HTERT RPE-1 (cell line): ENCODE data around the gene ITGA2.

Source experiments
- in situ Hi-C: fragments of 300-500 bp; cut with MboI; formaldehyde crosslinking; loops from 4 replicates; pipeline ENCODE4 v1.14.3; 2020; ENCODE audit warnings: low sequenced_read_pairs

ITGA2 gene

DNA sequence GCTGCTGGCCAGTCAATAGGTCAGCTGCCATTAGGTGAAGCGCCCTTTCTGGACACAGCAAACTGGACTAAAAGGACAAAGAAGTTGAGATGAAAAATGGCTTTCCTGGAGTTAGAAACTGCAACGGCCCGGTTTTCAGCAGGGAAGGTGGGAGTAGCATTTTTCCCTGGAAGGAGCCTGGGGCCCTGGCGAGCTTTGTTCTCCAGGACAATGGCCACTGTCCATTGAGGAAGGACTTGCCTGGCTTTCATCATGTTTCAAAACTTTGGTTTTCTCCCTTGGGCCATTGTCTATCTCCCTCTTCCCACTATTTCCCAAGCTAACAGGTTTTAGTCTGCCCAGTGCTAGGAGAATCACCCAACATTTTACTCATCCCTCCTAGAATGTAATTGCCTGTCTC lies 64.2 kb downstream of the ITGA2 start:
- in situ Hi-C loops, result no loop called here

- in situ Hi-C loops, result no loop called here
These were observed 66.2 kb downstream of the ITGA2 start for GRCh38 chr5:53055365-53055764.

GRCh38 chr5:53059281-53059680 lies 70.1 kb downstream of the ITGA2 start:
- in situ Hi-C loops, result no loop called here

- in situ Hi-C loops, result no loop called here
These were observed 74.0 kb downstream of the ITGA2 start for GRCh38 chr5:53063176-53063575.

DNA sequence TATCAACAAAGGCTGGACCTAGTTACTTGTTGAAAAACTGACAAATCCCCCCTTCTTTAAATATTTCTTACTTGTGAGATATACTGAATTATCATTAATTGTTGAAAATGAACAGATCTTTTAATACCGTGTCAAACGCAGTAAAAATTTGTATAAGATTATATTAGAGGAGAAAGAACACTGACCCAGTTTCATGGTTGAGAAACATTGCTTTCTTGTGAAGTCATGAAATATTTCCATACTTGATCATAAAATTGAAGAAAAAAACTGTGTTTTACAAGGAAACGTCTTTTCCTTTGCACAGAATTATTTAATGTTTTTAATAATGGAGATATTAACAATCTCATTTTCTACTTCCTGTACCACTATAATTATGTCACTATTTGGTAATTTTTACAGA lies 74.6 kb downstream of the ITGA2 start:
- in situ Hi-C loops, result no loop called here

DNA sequence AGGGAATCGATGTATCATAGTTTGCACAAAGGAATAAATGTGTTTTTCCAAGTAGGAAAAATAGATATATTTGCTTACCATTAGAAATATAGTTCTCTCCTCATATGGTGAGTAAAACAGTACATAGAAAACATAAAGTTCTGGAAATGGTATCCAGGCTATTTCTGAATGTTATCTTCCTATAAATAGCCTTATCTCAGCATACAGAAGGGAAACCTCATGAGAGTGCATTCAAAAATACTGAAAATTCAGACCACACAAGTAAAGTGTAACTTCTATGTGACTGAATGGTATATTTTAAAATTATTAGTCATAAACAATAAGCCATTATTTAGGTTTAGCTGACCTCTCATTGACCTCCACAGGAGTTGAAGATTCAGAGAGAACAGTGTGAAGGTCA lies 76.9 kb downstream of the ITGA2 start:
- in situ Hi-C loops, result no loop called here

DNA sequence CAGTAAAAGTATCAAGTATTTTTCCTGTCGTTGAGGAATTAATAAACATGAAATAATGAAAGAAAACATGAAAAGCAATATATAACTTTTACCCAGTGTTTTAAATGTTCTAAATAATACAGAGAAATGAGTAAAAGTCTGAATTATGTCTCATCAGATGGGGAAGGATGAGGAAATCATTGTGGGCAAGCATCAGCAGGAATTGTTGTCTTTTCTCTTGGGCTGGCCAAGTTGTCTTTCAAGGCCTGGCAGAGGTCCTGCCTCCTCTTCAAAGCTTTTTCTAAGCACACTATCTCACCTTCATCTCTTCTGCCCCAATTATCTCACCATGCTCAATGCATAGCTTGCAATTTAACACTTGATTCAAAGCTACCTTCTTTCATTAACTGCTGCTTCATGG lies 78.5 kb downstream of the ITGA2 start:
- in situ Hi-C loops, result no loop called here

DNA sequence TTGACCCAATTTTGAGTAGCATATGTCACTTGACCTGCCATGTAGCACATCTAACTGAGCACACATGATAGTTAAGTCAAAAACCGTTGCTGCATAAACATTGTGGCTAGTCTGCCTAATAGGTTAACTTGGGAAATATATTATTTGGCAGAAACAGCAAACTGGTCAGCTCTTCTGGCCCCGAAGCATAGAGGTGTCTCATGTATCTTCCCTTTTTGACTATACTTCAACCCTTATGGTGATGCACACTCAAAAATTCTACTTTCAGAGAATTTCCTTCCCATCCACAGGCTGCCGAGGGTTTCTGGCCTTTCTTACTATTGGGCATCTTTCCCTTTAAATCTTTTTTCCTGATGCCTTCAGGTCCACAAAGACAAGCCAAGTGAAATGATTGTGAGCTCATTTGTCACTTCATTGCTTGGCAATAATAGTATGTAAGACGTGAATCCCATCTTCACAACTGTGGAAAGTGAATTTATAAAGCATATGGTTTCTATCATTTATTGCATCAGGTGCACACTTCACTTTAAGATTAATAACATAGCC lies 79.2 kb downstream of the ITGA2 start:
- in situ Hi-C loops, result no loop called here

GRCh38 chr5:53069626-53070025 lies 80.5 kb downstream of the ITGA2 start:
- in situ Hi-C loops, result no loop called here

DNA sequence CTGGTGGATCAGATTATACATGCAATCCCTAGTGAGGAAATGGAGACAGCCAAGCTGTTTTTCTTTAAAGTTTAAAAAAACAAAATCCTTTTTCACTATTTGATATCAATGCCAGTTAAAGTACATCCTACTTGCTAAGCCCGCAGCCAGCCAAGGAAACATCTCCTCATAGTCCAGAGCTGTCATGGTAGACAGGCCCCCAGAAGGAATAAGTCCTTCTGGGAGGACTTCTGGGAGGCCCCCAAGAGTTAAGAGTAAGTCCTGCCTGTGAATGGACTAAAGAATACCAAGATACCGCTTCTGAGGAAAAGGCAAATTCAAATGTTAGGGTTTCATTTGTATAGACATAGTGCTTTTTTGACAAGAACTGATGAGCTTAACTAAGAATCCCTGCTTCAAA lies 82.1 kb downstream of the ITGA2 start:
- in situ Hi-C loops, result no loop called here

DNA sequence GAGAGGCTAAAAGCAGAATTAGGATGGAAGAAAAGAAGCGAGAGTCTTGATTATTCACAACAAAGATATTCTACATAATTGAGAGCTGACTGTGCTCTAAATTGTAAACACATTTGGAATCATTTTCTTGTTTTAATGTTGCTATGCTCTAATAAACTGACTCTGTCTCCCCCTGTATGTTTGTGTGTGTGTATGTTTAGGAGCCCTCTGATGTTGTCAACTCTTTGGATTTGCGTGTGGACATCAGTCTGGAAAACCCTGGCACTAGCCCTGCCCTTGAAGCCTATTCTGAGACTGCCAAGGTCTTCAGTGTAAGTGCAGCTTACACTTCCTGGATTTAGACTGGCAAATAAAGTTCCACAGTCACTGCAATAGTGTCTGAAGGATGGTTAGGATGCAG lies 82.6 kb downstream of the ITGA2 start:
- in situ Hi-C loops, result no loop called here

GRCh38 chr5:53073348-53073747 lies 84.2 kb downstream of the ITGA2 start:
- in situ Hi-C loops, result no loop called here

DNA sequence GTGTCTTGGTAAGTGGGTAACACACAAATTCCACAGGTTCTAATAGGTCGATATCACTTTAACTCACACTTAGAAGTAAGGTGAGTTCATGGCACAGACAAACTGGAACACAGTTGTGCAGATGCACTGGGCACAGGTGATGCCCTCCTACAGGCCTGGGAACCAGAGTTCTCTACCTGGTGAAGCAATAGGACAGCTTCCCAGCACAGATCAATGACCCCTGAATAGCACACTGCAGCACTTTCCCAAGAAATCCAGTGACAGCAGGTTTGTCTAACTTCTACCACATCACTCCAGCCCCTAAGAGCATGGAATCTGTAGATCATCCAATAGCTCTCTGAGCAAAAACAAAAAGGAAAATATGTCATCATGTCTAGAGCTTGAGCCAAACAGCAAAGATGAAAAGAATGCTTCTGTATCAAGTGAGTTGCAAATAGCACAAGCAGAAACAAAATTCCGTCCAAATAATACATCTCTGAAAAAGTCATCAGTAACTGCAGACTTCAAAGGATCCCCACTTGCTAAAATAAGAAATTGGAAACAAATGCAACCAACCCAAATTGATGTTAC lies 86.9 kb downstream of the ITGA2 start:
- in situ Hi-C loops, result no loop called here

GRCh38 chr5:53080271-53080670 lies 91.1 kb downstream of the ITGA2 start:
- in situ Hi-C loops, result no loop called here

DNA sequence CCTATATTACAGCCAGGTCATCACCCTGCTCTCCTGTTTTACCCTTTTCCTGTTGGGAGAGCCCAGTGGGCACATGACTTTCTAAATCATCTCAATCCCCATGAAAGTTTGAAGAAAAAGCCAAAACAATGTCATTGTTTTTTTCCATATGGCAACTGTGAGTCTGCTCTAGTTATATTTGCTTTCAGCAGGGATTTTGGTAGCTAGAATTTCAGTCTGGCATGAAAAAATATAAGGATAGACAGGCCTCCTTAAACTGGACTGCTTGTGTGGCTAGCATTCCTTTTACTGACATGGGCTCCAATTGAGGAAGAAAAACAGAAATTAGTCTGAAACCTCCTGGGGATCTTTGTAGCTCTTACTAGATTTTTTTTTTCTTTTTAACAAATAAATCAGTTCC lies 94.8 kb downstream of the ITGA2 start:
- in situ Hi-C loops, result no loop called here

DNA sequence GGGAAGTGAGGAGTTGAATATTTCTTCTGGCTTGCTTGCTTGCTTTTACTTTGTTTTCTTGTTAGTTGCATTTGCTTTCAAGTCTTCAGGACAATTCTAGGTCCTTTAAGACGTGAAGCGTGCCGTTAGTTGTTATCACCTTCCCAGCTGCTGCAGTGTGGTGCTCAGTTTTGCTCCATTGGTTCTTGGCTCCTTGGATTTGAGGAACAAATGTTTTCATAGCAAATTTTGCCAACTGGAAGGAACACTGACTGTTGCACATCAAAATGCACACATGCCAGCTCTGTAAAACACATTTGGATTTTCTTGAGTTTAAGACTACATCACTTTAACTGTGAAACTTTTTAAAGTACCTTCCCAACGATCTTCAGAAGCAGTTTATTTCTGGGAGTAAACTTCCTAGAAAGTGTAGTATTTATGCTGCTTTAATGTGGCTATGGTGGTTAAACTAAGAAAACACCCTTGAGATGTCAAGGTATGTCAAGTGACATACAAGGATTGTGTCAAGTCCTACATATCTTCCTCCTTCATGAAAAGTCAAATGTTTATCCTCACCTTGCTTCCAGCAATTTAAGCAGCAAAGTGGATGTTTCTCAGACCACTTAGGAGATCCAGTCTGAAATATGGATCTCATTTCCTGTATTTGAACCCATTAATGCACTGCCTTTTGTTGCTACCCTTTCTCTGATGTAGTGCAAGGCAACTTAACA lies 95.5 kb downstream of the ITGA2 start:
- in situ Hi-C loops, result no loop called here

DNA sequence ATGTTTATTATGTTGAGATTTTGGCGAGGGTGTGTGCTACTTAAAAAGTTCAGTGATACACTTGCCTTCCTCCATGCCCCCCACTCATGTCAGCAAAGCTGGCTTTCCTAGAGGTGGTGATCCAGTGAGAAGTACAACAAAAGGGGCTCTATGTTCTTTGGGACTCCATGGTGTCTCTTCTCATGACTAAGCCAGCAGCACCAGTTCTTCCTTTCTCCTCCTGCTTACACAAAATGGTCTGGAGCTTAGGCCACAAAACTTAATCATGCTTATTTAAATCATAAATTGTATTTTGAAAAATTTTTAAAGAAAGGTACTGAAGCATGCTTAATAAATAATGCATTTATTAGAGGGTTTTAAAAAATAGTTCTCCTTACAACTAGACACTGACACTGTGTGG lies 98.0 kb downstream of the ITGA2 start:
- in situ Hi-C loops, result no loop called here

GRCh38 chr5:53087621-53088121 lies 98.5 kb downstream of the ITGA2 start:
- in situ Hi-C loops, result no loop called here

GRCh38 chr5:53089481-53089991 lies 100.4 kb downstream of the ITGA2 start:
- in situ Hi-C loops, result no loop called here

- in situ Hi-C loops, result no loop called here
These were observed 101.1 kb downstream of the ITGA2 start for GRCh38 chr5:53090229-53090628.

- in situ Hi-C loops, result no loop called here
These were observed 102.1 kb downstream of the ITGA2 start for GRCh38 chr5:53091289-53091688.

GRCh38 chr5:53092242-53092641 lies 103.1 kb downstream of the ITGA2 start:
- in situ Hi-C loops, result no loop called here
